MG63 (cell line): ENCODE results near the gene TNFAIP3. TPM values are rescaled to one million over a fixed set of nuclear protein-coding genes. Genes with fewer than 3 reads are reported as not detected.

Experiments used
- DNase-seq: peaks from one replicate; pipeline ENCODE4 v3.0.0-alpha.2; 2020
- H3K27me3 ChIP-seq: fragments of 250-450 bp; sonication (Bioruptor Pico); 2 replicates; pipeline ENCODE4 v1.5.1; 2020; ENCODE audit warnings: mild to moderate bottlenecking, moderate library complexity
- H3K36me3 ChIP-seq: fragments of 250-450 bp; sonication (Bioruptor Pico); 2 replicates; pipeline ENCODE4 v1.5.1; 2020; ENCODE audit warnings: mild to moderate bottlenecking, moderate library complexity
- H3K4me3 ChIP-seq: fragments of 250-450 bp; sonication (Bioruptor Pico); 2 replicates; pipeline ENCODE4 v1.5.1; 2020; ENCODE audit warnings: mild to moderate bottlenecking, moderate library complexity
- H3K9me3 ChIP-seq: fragments of 250-450 bp; sonication (Bioruptor Pico); 2 replicates; pipeline ENCODE4 v1.5.1; 2020; ENCODE audit warnings: mild to moderate bottlenecking, moderate library complexity
- total RNA-seq: library from RNA; depleted of rRNA; stranded (reverse); fragments of >200 nt; shearing (Covaris generic); gene quantifications from 2 replicates; pipeline ENCODE4 v1.2.3, GENCODE V29; 2014; ENCODE audit warnings: low replicate concordance

The TNFAIP3 gene
- total RNA-seq, 1 experiment from 2014 or later = 2.4 TPM

DNA sequence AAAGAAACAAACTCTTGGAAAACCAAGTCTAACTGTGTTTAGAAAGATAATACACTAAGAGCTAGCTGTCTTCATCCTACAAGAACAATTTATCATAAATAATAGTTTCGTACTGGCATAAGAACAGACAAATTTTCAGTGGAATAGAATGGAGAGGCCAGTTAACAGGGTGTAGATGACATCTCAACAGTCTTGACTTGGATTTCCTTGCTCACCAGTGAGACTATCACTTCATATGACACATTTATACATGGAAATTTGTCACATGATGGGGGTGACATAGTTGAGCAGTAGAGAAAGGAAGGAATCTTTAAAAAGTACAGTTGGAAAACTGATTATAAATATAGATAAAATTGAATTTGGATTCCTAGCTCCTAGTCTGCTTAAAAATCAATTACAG lies 35.6 kb downstream of the TNFAIP3 start:
- H3K9me3 ChIP-seq = no peaks in the 10 kb centered on the region
- DNase-seq = no peak
- H3K36me3 ChIP-seq = no peaks in the 10 kb centered on the region
- no peak overlapping the region for H3K4me3 ChIP-seq
- no peaks in the 10 kb centered on the region for H3K27me3 ChIP-seq

DNA sequence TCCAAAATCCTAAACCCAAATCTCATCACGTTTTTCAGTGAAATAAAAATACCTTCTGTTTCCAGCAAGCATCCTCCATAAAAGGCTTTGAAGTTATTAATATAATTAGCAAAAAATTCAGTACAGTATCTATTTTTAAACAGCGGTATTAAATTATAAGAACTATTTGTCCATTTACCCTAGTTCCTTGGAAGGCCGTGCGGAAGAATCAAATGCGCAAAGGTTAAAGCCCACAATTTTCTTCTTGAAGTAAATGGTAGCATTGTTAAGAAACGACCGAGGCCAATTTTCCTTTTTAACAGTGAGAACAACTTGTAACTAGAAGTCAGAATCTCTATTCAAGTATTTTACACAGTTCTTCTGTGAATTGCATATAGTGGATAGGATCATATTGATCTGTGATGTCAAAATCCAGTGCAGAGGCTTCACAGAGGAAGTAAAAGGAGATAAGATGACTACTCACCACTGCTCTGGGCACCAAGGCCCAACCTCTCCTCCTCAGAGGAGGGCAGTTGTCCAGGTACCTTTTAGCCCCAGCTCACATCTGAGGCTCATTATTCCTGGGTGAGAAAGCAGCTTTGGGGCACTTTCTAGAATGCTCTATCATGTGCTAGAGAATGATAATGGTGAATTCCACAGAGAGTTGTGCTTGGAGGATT lies 36.3 kb downstream of the TNFAIP3 start:
- no peak overlapping the region for H3K4me3 ChIP-seq
- no peaks in the 10 kb centered on the region for H3K36me3 ChIP-seq
- H3K27me3 ChIP-seq = no peaks in the 10 kb centered on the region
- no peaks in the 10 kb centered on the region for H3K9me3 ChIP-seq
- DNase-seq = no peak

DNA sequence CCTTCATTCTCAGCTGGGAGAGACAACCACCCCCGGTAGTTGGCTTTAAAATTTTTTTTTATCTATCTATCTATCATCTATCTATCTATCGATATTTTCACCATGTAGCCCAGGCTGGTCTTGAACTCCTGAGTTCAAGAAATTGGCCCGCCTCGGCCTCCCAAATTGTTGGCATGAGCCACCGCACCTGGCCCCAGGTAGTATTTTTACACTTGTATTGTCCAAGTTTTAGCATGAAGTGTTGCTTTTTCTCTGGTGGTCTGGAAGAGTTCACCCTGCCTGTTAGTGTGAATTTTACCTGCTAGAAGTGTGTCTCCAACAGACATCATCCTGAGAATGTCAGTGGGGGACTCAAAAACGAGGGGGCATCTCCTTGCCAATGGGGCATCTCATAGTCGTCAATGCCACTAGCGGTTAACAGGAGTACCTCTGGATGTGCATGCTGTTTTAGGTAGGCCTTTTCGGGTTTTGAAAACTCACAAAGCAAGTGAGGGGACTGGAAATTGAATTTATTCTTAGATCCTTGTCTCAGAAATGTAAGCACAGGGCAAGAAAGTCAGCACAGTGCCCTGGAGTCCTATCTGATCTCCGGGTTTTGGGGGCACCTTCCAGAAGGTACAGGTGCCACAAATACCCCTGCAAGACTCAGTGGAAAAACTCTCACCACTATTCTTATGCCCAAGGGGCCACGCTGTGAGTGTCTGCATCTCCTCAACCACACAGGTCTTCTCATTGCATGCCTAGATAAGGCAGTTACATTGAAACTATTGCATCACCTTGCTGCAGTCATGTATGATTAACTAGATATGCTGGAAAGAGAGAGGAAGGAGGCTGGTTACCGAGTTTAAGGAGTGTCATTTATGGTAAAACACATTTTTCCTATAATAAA lies 37.1 kb downstream of the TNFAIP3 start:
- no peak overlapping the region for H3K4me3 ChIP-seq
- no peaks in the 10 kb centered on the region for H3K27me3 ChIP-seq
- no peaks in the 10 kb centered on the region for H3K9me3 ChIP-seq
- no peaks in the 10 kb centered on the region for H3K36me3 ChIP-seq
- no peak for DNase-seq

DNA sequence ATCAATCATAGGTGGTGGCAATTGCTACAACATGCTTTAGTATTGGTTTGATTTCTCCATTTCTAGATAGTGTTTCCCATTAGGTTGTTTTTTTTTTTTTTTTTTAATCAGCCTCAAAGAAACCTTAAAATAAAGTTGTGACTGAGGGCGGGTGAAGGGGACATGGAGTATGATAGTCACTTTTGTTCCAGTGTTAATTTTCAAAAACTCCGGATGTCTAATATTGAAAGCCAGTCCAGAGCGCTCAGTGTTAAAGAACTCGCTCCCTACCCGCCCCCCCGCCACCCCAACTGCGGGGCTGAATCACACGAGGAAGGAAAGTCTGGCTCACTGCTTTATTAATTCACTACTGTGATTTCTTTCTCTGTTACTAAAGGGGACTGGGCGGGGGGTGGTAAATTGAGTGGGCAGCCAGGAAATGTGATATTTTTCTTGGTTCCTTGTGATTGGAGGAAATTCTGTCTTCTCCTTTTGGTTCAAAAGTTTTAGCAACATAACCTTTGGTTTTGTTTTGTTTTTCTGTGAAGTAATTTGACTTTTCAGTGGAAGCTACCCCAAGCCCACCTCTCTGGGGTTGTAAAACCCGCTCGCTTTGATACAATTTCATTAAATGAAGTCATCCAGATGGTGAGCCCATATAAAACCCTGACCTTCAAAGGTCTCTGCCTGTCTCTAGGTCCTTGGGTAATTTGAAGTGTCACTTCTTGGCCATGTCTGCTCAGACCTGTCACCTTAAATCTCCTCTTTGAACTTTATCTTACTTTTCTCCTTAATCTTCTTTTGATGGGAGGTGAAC lies 38.0 kb downstream of the TNFAIP3 start:
- Histone ChIP-seq H3K27me3 (no peaks in the 10 kb centered on the region), H3K4me3 (no peak overlapping the region), H3K36me3 (no peaks in the 10 kb centered on the region), H3K9me3 (no peaks in the 10 kb centered on the region)
- DNase-seq = no peak

DNA sequence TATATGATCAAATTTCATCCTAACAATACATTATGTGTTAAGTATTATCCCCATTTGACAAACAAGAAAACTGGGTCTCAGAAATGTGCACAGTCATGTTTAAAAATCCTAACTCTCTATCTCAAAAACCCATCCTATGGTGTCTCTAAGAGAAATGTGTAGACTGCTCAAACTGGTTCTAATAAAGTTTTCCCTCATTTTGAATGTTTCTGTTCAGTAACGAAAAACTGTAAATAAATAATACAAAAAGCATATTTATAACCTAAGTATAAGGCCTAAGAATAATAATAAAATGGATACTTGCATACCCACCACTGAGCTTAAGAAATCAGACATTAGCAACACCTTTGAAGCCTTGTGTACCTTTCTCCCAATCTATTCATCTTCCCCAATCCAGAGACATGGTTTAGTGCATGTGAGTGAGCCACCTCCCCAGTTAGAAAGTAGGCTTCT lies 39.0 kb downstream of the TNFAIP3 start:
- H3K36me3 ChIP-seq = no peaks in the 10 kb centered on the region
- no peaks in the 10 kb centered on the region for H3K9me3 ChIP-seq
- no peak overlapping the region for H3K4me3 ChIP-seq
- no peak for DNase-seq
- H3K27me3 ChIP-seq = no peaks in the 10 kb centered on the region

DNA sequence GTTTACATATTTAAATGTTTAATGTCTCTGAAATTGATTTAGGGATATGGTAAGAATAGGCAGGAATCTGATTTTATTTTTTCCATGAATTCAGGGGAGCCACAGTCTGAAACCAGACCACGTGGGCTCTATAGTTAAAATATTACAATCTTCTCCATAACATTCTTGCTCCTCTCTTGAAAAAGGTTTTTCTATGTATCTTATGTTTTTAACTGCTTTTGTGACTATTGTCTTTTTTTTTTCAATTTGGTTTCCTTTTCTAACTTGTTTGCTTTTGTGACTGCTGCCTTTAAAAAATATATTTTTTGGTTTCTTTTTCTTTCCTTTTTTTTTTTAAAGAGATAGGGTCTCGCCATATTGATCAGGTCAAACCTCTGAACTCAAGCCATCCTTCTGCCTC lies 40.1 kb downstream of the TNFAIP3 start:
- no peak for DNase-seq
- Histone ChIP-seq H3K4me3 (no peak overlapping the region), H3K27me3 (no peaks in the 10 kb centered on the region), H3K36me3 (no peaks in the 10 kb centered on the region), H3K9me3 (no peaks in the 10 kb centered on the region)

DNA sequence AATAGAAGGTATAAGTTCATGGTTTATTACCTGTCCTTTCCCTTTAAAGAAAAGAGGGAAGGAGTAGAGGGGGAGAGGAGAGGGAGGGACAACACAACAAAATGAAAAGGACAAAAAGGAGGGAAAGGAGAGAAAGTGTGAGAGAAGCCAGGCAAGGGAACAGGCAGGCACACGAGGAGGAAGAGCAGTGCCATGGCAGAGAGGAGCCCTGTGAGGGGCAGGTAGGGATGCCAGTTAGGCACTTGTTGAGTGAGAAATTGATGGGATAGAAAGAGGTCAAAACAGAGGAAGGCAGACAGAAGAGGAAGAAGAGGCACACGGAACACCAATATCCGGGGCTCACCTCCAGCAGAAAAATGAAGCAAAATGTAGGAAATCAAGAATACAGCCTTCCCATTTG lies 42.5 kb downstream of the TNFAIP3 start:
- no peak for DNase-seq
- Histone ChIP-seq H3K4me3 (no peak overlapping the region), H3K9me3 (no peaks in the 10 kb centered on the region; the same call in 1 of the 2 replicates), H3K27me3 (no peaks in the 10 kb centered on the region), H3K36me3 (no peaks in the 10 kb centered on the region)

DNA sequence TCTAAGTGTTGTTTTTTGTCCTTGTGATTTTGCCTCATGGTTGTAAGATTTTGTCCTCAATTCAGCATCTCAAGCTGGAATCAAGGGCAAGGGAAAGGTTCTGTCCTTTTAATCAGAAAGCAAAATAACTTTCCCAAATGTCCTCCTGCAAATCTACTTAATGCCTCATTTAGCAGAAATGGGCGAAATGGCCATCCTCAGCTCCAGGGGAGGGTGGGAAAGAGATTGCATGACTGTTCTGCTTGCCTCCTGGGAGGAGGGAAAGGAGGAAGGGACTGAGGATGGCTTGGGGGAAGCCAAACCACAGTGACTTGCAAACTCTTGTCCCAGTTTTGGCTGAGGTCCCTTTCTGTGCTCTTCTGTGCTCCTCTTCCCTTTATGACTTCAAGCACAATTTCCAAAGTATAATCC lies 43.4 kb downstream of the TNFAIP3 start:
- no peak overlapping the region for H3K4me3 ChIP-seq
- no peaks in the 10 kb centered on the region; the same call in 1 of the 2 replicates for H3K9me3 ChIP-seq
- no peak for DNase-seq
- H3K36me3 ChIP-seq = no peaks in the 10 kb centered on the region
- H3K27me3 ChIP-seq = no peaks in the 10 kb centered on the region

DNA sequence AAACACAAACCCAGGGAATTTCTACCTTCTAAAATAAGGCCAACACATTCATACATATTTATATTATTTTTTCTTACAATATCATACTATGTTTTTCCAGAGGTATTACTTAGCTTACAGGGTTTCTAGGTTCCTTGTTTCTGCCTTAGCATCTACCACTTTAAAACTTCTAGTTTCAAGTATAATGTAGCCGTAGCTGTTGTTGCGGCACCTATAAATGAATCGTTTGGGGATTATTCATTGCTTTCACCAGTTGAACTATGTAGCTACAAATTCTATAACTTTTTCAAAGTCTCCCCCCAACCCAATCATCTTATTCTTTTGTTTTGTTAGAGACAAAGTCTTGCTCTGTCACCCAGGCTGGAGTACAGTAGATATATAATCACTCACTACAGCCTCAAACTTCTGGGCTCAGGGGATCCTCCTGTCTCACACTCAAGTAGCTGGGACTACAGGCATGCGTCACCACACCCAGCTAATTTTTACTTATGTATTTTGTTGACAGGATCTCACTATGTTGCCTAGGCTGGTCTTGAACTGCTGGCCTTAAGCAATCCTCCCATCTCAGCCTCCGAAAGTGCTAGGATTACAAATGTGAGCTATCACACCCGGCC lies 43.9 kb downstream of the TNFAIP3 start:
- Histone ChIP-seq H3K27me3 (no peaks in the 10 kb centered on the region), H3K4me3 (no peak overlapping the region), H3K9me3 (no peaks in the 10 kb centered on the region; the same call in 1 of the 2 replicates), H3K36me3 (no peaks in the 10 kb centered on the region)
- no peak for DNase-seq

DNA sequence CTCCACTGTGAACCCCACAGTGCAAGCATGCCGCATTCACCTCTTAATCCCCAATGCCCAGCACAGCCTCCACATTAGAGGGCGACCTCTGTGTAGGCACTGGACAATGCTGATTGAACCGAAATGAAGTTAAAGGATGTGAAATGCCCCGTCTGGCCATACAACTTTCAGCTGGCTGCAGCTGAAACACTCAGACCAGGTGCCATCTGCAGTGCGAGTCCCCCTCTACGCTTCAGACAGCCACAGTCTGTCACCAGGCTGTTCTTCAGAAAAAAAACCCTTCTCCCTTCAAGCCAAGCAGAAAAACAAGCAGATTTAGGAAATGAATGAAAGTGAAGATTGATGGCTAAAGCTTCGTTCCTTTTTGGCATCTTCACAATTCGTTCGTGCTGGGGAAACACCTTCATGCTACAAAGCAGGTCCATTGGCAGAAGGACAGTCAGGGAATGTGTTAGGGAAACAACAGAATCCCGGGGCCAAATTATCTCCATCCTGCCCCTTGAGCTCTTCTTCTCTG lies 44.7 kb downstream of the TNFAIP3 start:
- Histone ChIP-seq H3K4me3 (no peak overlapping the region), H3K27me3 (no peaks in the 10 kb centered on the region), H3K36me3 (no peaks in the 10 kb centered on the region), H3K9me3 (no peaks in the 10 kb centered on the region; the same call in 1 of the 2 replicates)
- DNase-seq = no peak

DNA sequence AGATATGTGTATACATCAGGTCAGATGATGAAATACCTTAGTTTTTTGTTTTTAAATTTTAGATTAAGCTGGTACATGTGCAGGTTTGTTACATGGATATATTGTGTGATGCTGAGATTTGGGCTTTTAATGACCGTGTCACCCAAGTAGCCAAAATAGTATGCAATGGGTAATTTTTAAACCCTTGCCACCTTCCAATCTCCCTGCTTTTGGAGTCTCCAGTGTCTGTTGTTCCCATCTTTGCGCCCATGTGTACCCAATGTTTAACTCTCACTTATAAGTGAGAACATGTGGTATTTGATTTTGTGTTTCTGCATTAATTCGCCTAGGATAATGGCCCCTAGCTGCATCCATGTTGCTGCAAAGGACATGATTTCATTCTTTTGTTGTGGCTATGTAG lies 45.8 kb downstream of the TNFAIP3 start:
- Histone ChIP-seq H3K4me3 (no peak overlapping the region), H3K27me3 (no peaks in the 10 kb centered on the region), H3K36me3 (no peaks in the 10 kb centered on the region), H3K9me3 (no peaks in the 10 kb centered on the region; the same call in 1 of the 2 replicates)
- DNase-seq = no peak

DNA sequence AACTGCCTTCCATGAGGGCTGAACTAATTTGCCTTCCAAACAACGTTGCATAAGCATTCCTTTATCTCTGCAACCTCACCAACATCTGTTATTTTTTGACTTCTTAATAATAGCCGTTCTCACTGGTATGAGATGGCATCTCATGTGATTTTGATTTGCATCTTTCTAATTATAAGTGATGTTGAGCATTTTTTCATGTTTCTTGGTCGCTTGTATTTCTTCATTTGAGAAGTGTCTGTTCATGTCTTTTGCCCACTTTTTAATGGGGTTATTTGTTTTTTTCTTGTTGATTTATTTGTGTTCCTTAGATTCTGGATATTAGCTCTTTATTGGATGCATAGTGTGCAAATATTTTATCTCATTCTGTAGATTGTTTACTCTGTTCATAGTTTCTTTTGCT lies 46.4 kb downstream of the TNFAIP3 start:
- no peak for DNase-seq
- no peaks in the 10 kb centered on the region for H3K36me3 ChIP-seq
- H3K27me3 ChIP-seq = no peaks in the 10 kb centered on the region
- H3K9me3 ChIP-seq = no peaks in the 10 kb centered on the region; the same call in 1 of the 2 replicates
- H3K4me3 ChIP-seq = no peak overlapping the region

DNA sequence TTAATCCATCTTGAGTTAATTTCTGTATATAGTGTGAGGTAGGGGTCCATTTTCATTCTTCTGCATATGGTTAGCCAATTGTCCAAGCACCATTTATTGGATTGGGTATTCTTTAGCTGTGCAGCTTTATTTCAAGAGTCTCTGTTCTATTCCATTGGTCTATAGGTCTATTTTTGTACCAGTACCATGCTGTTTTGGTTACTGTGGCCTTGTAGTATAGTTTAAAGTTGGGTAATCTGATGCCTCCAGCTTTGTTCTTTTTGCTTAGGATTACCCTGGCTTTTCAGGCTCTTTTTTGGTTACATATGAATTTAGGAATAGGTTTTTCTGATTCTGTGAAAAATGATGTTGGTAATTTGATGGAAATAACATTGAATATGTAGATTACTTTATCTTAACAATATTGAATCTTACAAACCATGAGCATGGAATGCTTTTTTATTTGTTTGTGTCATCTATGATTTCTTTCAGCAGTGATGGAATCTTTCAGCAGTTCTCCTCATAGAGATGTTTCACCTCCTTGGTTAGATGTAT lies 47.0 kb downstream of the TNFAIP3 start:
- H3K4me3 ChIP-seq = no peak overlapping the region
- H3K27me3 ChIP-seq = no peaks in the 10 kb centered on the region
- no peaks in the 10 kb centered on the region; the same call in 1 of the 2 replicates for H3K9me3 ChIP-seq
- no peak for DNase-seq
- H3K36me3 ChIP-seq = no peaks in the 10 kb centered on the region

DNA sequence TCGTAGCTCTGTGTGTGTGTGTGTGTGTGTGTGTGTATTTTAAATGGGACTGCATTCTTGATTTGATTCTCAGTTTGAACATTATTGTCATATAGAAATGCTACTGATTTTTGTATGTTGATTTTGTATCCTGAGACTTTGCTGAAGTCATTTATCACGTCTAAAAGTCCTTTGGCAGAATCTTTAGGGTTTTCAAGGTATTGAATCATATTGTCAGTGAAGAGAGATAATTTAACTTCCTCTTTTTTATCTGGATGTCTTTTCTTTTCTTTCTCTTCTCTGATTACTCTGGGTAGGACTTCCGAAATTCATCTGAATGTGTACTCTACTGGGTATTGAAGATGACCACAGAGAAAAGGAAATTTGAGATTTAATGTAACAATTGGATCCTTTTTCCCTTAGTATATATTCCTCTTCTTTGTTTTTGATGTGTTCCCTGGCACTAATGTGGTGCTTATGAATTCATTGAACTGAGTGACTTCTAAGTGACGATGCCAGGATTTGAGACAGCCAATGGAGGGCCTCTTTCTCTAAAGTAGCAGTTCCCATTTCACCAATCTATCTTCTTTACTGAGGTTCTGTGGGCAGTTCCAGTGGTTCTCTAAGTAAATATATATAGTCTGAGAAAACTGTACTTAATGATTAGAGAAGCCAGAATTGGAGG lies 47.6 kb downstream of the TNFAIP3 start:
- H3K27me3 ChIP-seq = no peaks in the 10 kb centered on the region

DNA sequence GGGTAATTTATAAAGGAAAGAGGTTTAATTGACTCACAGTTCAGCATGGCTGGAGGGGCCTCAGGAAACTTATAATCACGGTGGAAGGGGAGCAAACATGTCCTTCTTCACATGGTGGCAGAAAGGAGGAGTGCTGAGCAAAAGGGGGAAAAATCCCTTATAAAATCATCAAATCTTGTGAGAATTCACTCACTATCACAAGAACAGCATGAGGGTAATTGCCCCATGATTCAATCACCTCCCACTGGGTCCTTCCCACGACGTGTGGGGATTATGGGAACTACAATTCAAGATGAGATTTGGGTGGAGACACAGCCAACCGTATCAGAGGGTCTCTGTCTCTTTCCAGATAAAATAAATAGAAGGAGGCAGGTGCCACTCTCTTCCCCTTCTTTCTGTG lies 48.7 kb downstream of the TNFAIP3 start:
- Histone ChIP-seq H3K4me3 (no peak overlapping the region), H3K9me3 (no peaks in the 10 kb centered on the region; the same call in 1 of the 2 replicates), H3K36me3 (no peaks in the 10 kb centered on the region), H3K27me3 (no peaks in the 10 kb centered on the region)
- no peak for DNase-seq

More for the DNA sequence above, 47.6 kb downstream of the TNFAIP3 start:
- no peak overlapping the region for H3K4me3 ChIP-seq
- no peak for DNase-seq
- H3K36me3 ChIP-seq = no peaks in the 10 kb centered on the region
- H3K9me3 ChIP-seq = no peaks in the 10 kb centered on the region; the same call in 1 of the 2 replicates
